Duodenal mucosa (tissue), 2 donors: ENCODE measurements around the gene TLL2.

Source experiments
- H3K27ac ChIP-seq: one replicate; pipeline ENCODE4 v1.7.0; 2013; ENCODE audit warnings: low read depth, low read length
- H3K27me3 ChIP-seq, 2 donors: one replicate each; pipeline ENCODE4 v1.7.0; 2013; ENCODE audit warnings: low read length in 2 of 2, control low read depth in 1 of 2; ENCODE audit not compliant: insufficient read depth in 2 of 2, control insufficient read depth in 1 of 2
- H3K36me3 ChIP-seq, 2 donors: one replicate each; pipeline ENCODE4 v1.7.0; 2013; ENCODE audit warnings: low read length in 2 of 2, control low read depth in 1 of 2; ENCODE audit not compliant: insufficient read depth in 2 of 2, control insufficient read depth in 1 of 2
- H3K4me1 ChIP-seq, 2 donors: one replicate each; pipeline ENCODE4 v1.7.0; 2013; ENCODE audit warnings: low read length in 2 of 2, control low read depth in 1 of 2; ENCODE audit not compliant: insufficient read depth in 2 of 2, control insufficient read depth in 1 of 2
- H3K4me3 ChIP-seq, 2 donors: one replicate each; pipeline ENCODE4 v1.7.0; 2013; ENCODE audit warnings: low read length in 2 of 2, low read depth in 1 of 2
- H3K9ac ChIP-seq, 2 donors: one replicate each; pipeline ENCODE4 v1.7.0; 2013; ENCODE audit warnings: low read length in 2 of 2, low read depth in 1 of 2
- H3K9me3 ChIP-seq, 2 donors: one replicate each; pipeline ENCODE4 v1.7.0; 2013; ENCODE audit warnings: low read length in 2 of 2, control low read depth in 1 of 2; ENCODE audit not compliant: control insufficient read depth in 1 of 2

TLL2 gene

GRCh38 chr10:96366508-96366907 is 147.2 kb downstream of the TLL2 start:
- no peak overlapping the region for H3K27ac ChIP-seq
- H3K9ac ChIP-seq, result no peak overlapping the region
- H3K36me3 ChIP-seq, result no peaks in the 10 kb centered on the region
- peaks cover 0 to 6% of the 10 kb centered on the region in 2 donors for H3K4me1 ChIP-seq
- no peaks in the 10 kb centered on the region for H3K27me3 ChIP-seq
- no peaks in the 10 kb centered on the region for H3K9me3 ChIP-seq
- no peak overlapping the region for H3K4me3 ChIP-seq

GRCh38 chr10:96365571-96365970 is 148.2 kb downstream of the TLL2 start:
- H3K9ac ChIP-seq, result no peak overlapping the region
- no peak overlapping the region for H3K27ac ChIP-seq
- peaks cover 0 to 6% of the 10 kb centered on the region in 2 donors for H3K4me1 ChIP-seq
- H3K9me3 ChIP-seq, result no peaks in the 10 kb centered on the region
- no peak overlapping the region for H3K4me3 ChIP-seq
- H3K27me3 ChIP-seq, result no peaks in the 10 kb centered on the region
- no peaks in the 10 kb centered on the region for H3K36me3 ChIP-seq

DNA sequence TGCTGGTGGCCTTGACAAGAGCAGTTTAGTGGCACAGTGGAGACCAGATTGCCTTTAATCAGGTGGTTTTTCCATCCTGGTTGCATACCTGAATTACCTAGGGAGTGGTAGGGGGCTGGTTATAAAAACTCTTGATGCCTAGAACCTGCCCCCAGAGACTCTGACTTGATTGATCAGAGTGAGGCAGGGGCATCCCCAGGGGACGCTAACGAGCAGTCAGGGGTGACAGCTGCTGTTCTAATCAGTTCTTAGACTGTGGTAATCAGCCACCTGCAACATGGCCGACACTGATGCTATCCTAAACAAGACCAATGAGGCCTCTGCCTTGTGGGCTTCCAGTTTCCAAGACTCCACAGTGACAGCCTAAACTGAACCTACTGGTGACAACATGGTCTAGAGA is 153.0 kb downstream of the TLL2 start:
- no peaks in the 10 kb centered on the region for H3K9me3 ChIP-seq
- H3K36me3 ChIP-seq, result no peaks in the 10 kb centered on the region
- H3K4me3 ChIP-seq, result no peak overlapping the region
- no peaks in the 10 kb centered on the region for H3K27me3 ChIP-seq
- no peak overlapping the region for H3K9ac ChIP-seq
- no peaks in the 10 kb centered on the region for H3K4me1 ChIP-seq
- no peak overlapping the region for H3K27ac ChIP-seq

DNA sequence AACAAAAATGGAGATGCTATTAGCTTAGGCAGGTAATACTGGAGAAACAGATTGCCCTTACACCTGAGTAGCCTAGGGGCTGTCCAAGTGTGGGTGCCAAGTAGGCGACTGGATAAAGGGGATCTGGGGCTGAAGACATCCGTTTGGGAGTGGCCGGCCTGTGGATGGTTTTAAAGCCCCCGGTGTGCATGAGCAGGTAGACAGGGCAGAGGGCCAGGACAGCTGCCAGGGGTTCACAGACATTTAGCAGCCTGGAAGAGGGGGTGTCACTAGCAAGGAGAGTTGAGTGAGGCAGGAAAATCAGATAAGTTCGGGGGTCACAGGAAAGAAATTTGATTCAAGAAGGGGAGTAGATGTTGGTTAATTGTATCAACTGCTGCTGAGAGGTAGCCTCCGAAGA is 153.4 kb downstream of the TLL2 start:
- no peak overlapping the region for H3K9ac ChIP-seq
- no peaks in the 10 kb centered on the region for H3K36me3 ChIP-seq
- H3K27me3 ChIP-seq, result no peaks in the 10 kb centered on the region
- H3K9me3 ChIP-seq, result no peaks in the 10 kb centered on the region
- no peaks in the 10 kb centered on the region for H3K4me1 ChIP-seq
- H3K4me3 ChIP-seq, result no peak overlapping the region
- no peak overlapping the region for H3K27ac ChIP-seq

GRCh38 chr10:96359616-96360015 is 154.1 kb downstream of the TLL2 start:
- Histone ChIP-seq H3K27ac (no peak overlapping the region), H3K9ac (no peak overlapping the region), H3K4me3 (no peak overlapping the region), H3K4me1 (no peaks in the 10 kb centered on the region), H3K9me3 (no peaks in the 10 kb centered on the region), H3K27me3 (no peaks in the 10 kb centered on the region), H3K36me3 (no peaks in the 10 kb centered on the region)

DNA sequence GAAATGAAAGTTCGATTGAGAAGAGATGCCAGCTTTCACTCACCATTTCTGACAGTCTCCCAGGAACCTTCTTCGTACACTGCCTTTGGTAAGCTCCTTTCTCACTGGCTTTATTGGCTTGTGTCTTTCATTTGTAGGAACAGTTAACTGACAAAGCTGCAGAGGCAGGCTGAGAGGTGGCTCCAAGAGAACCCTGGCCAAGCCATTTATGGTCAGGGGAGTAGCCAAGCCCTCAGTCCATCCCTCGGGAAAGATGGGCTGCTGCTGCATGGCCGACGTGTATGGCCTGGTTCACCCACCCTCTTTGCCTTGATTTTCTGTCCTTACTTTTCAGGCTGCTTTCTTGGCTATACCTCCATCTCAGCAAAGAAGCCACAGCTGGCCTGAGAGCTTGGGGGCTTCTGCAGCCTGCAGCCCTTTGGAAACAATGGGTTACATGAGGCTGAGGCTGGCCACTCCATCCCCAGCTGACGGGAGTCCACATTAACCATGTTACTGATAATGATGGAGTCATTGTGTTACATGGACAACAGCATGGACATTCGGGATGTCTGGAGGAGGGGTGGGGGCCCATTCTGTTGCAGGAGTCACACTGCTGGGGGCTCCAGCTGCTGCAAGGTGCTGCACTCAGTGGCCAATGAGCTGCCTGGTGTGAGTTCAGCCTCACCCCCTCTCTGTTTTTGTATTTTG is 154.7 kb downstream of the TLL2 start, which contains the start of gene OPALIN:
OPALIN (minus strand) TSS at position 152 of the 690 bp plus-strand sequence; CDS start at position 46, 106 bp downstream.
- no peak within 1 kb of the TSS for H3K27ac ChIP-seq
- no peaks in the 10 kb centered on the region for H3K27me3 ChIP-seq
- no peak within 1 kb of the TSS for H3K4me3 ChIP-seq
- peaks cover 2 to 6% of the 10 kb centered on the region in 2 donors for H3K4me1 ChIP-seq
- H3K36me3 ChIP-seq, result no peaks in the 10 kb centered on the region
- no peaks in the 10 kb centered on the region for H3K9me3 ChIP-seq
- H3K9ac ChIP-seq, result no peak within 1 kb of the TSS

DNA sequence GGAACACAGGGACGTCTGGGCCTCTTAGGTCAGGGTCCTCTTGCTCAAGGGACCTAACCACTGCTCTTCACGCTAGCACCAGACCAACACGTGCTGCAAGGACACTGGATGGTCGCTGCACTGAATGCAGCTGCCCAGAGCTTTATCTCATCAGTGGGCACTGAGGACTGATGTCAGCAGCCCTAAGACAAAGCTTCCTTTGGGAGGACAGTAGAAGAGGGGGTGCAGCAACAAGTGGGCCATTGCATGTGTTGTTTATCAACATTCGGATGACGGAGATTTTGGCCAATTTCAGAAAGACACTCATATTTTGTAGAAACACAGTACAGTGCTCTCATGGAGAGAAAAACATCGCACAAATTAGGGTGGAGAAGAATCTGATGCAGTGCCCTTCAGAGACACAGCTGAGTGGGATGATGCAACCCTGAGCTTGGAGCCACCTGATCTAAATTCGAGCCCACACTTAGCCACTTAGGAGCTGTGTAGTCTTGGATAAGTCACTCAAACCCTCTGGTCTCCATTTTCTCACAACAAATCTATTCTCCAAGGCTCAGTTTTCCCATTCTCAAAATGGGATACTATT is 156.6 kb downstream of the TLL2 start:
- no peak overlapping the region for H3K4me3 ChIP-seq
- no peak overlapping the region for H3K9ac ChIP-seq

DNA sequence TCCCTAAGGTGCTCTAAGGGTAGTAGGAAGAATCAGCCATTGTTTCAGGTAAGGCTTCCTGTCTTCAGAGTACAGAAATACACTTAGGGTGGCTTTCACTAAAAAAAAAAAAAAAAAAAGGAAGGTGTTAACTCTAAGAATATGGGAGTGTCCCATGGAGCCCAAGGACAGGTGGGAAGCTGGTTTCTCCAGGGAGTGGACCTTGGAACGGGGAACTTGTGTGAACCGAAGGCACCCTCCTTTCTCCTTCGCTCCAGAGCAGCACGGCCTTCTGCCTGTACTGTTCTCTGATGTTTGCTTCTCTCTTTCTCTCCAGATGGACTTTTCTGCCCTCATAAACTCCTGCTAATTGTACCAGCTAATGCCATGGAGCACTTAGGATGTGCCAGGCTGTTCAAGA is 161.1 kb downstream of the TLL2 start:
- Histone ChIP-seq H3K4me1 (peaks cover 19 to 27% of the 10 kb centered on the region in 2 donors), H3K9me3 (no peaks in the 10 kb centered on the region), H3K27ac (no peak overlapping the region), H3K4me3 (peak overlapping the region in 1 of 2 donors; percentile 12), H3K27me3 (no peaks in the 10 kb centered on the region), H3K36me3 (no peaks in the 10 kb centered on the region), H3K9ac (no peak overlapping the region)

More for the DNA sequence above, 156.6 kb downstream of the TLL2 start:
- peaks cover 16 to 20% of the 10 kb centered on the region in 2 donors for H3K4me1 ChIP-seq
- H3K36me3 ChIP-seq, result no peaks in the 10 kb centered on the region
- no peaks in the 10 kb centered on the region for H3K27me3 ChIP-seq
- H3K27ac ChIP-seq, result no peak overlapping the region
- no peaks in the 10 kb centered on the region for H3K9me3 ChIP-seq

DNA sequence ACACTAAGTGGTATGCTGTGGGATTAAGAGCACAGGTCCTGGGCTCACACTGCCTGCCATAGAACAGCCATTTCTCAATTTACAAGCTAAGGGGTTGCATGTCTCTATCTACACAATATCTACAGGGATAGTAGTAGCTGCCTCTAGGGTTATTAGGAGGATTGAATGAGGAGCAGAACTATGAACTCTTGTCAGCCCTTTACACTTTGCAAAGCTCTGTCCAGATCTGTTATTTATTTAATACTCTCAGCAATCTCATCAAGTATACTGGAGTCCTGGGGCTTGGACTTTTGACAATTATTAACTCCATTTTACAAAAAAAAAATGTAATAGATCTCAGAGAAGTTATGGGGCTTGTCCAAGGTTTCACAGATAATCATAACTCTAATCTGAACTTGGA is 161.7 kb downstream of the TLL2 start:
- no peaks in the 10 kb centered on the region for H3K36me3 ChIP-seq
- H3K27me3 ChIP-seq, result no peaks in the 10 kb centered on the region
- no peak overlapping the region for H3K9ac ChIP-seq

GRCh38 chr10:96346295-96346694 is 167.4 kb downstream of the TLL2 start:
- Histone ChIP-seq H3K4me1 (peaks cover 0 to under 1% of the 10 kb centered on the region in 2 donors), H3K27me3 (no peaks in the 10 kb centered on the region), H3K9ac (no peak overlapping the region), H3K36me3 (no peaks in the 10 kb centered on the region), H3K4me3 (no peak overlapping the region), H3K9me3 (peaks cover 0 to 7% of the 10 kb centered on the region in 2 donors), H3K27ac (no peak overlapping the region)

More for the DNA sequence above, 161.7 kb downstream of the TLL2 start:
- H3K9me3 ChIP-seq, result no peaks in the 10 kb centered on the region
- H3K4me3 ChIP-seq, result peak overlapping the region in 1 of 2 donors; percentile 12
- peaks cover 19 to 27% of the 10 kb centered on the region in 2 donors for H3K4me1 ChIP-seq
- H3K27ac ChIP-seq, result no peak overlapping the region
